ENCODE results near the gene NUAK2.

Gene NUAK2

GRCh38 chr1:205337481-205337880 is 15.9 kb upstream of the NUAK2 start:
- Histone ChIP-seq H3K4me1 (ENCODE audit: control insufficient read depth in 5 of 5, insufficient read depth in 5 of 5, low read length in 5 of 5) (no peaks in the 10 kb centered on the region), H3K4me3 (ENCODE audit: low read depth in 1 of 5, low read length in 5 of 5) (no peak overlapping the region), H3K27me3 (ENCODE audit: control insufficient read depth in 5 of 5, insufficient read depth in 4 of 5, low read length in 5 of 5) (peaks cover 0 to 10% (median 6%) of the 10 kb centered on the region in 5 donors), H3K9ac (ENCODE audit: low read length in 5 of 5) (peak overlapping the region in 1 of 5 donors; percentile 28), H3K9me3 (ENCODE audit: control insufficient read depth in 5 of 5, low read length in 5 of 5) (no peaks in the 10 kb centered on the region), H3K36me3 (ENCODE audit: control insufficient read depth in 5 of 5, insufficient read depth in 5 of 5, low read length in 5 of 5) (no peaks in the 10 kb centered on the region), H3K27ac (ENCODE audit: low read depth, low read length) (no peak overlapping the region)

- H3K4me3 ChIP-seq (ENCODE audit: low read depth in 1 of 5, low read length in 5 of 5): no peak overlapping the region
- no peaks in the 10 kb centered on the region for H3K36me3 ChIP-seq (ENCODE audit: control insufficient read depth in 5 of 5, insufficient read depth in 5 of 5, low read length in 5 of 5)
- H3K27ac ChIP-seq (ENCODE audit: low read depth, low read length): no peak overlapping the region
- no peak overlapping the region for H3K9ac ChIP-seq (ENCODE audit: low read length in 5 of 5)
- no peaks in the 10 kb centered on the region for H3K9me3 ChIP-seq (ENCODE audit: control insufficient read depth in 5 of 5, low read length in 5 of 5)
- no peaks in the 10 kb centered on the region for H3K4me1 ChIP-seq (ENCODE audit: control insufficient read depth in 5 of 5, insufficient read depth in 5 of 5, low read length in 5 of 5)
- peaks cover 0 to 7% (median 5%) of the 10 kb centered on the region in 5 donors for H3K27me3 ChIP-seq (ENCODE audit: control insufficient read depth in 5 of 5, insufficient read depth in 4 of 5, low read length in 5 of 5)
These were observed 14.1 kb upstream of the NUAK2 start for GRCh38 chr1:205335692-205336091.

GRCh38 chr1:205332015-205332791 is 10.7 kb upstream of the NUAK2 start:
- no peak overlapping the region for H3K27ac ChIP-seq (ENCODE audit: low read depth, low read length)
- H3K4me3 ChIP-seq (ENCODE audit: low read depth in 1 of 5, low read length in 5 of 5): no peak overlapping the region
- H3K4me1 ChIP-seq (ENCODE audit: control insufficient read depth in 5 of 5, insufficient read depth in 5 of 5, low read length in 5 of 5): peaks cover 0 to 8% (median 5%) of the 10 kb centered on the region in 5 donors
- peaks cover 0 to 3% (median 0%) of the 10 kb centered on the region in 5 donors for H3K27me3 ChIP-seq (ENCODE audit: control insufficient read depth in 5 of 5, insufficient read depth in 4 of 5, low read length in 5 of 5)
- no peaks in the 10 kb centered on the region for H3K36me3 ChIP-seq (ENCODE audit: control insufficient read depth in 5 of 5, insufficient read depth in 5 of 5, low read length in 5 of 5)
- no peaks in the 10 kb centered on the region for H3K9me3 ChIP-seq (ENCODE audit: control insufficient read depth in 5 of 5, low read length in 5 of 5)
- H3K9ac ChIP-seq (ENCODE audit: low read length in 5 of 5): no peak overlapping the region

GRCh38 chr1:205330150-205330549 is 8.6 kb upstream of the NUAK2 start:
- Histone ChIP-seq H3K4me1 (ENCODE audit: control insufficient read depth in 5 of 5, insufficient read depth in 5 of 5, low read length in 5 of 5) (peaks cover 0 to 8% (median 5%) of the 10 kb centered on the region in 5 donors), H3K4me3 (ENCODE audit: low read depth in 1 of 5, low read length in 5 of 5) (no peak overlapping the region), H3K9ac (ENCODE audit: low read length in 5 of 5) (no peak overlapping the region), H3K36me3 (ENCODE audit: control insufficient read depth in 5 of 5, insufficient read depth in 5 of 5, low read length in 5 of 5) (no peaks in the 10 kb centered on the region), H3K9me3 (ENCODE audit: control insufficient read depth in 5 of 5, low read length in 5 of 5) (no peaks in the 10 kb centered on the region), H3K27ac (ENCODE audit: low read depth, low read length) (no peak overlapping the region), H3K27me3 (ENCODE audit: control insufficient read depth in 5 of 5, insufficient read depth in 4 of 5, low read length in 5 of 5) (peaks cover 0 to 4% (median 3%) of the 10 kb centered on the region in 5 donors)

- no peak overlapping the region for H3K4me3 ChIP-seq (ENCODE audit: low read depth in 1 of 5, low read length in 5 of 5)
These were observed 8.2 kb upstream of the NUAK2 start for GRCh38 chr1:205329719-205330118.

GRCh38 chr1:205328476-205328875 is 6.9 kb upstream of the NUAK2 start:
- no peaks in the 10 kb centered on the region for H3K36me3 ChIP-seq (ENCODE audit: control insufficient read depth in 5 of 5, insufficient read depth in 5 of 5, low read length in 5 of 5)
- no peak overlapping the region for H3K9ac ChIP-seq (ENCODE audit: low read length in 5 of 5)
- no peaks in the 10 kb centered on the region for H3K9me3 ChIP-seq (ENCODE audit: control insufficient read depth in 5 of 5, low read length in 5 of 5)
- H3K4me3 ChIP-seq (ENCODE audit: low read depth in 1 of 5, low read length in 5 of 5): no peak overlapping the region
- peaks cover 0 to 4% (median 3%) of the 10 kb centered on the region in 5 donors for H3K27me3 ChIP-seq (ENCODE audit: control insufficient read depth in 5 of 5, insufficient read depth in 4 of 5, low read length in 5 of 5)
- H3K4me1 ChIP-seq (ENCODE audit: control insufficient read depth in 5 of 5, insufficient read depth in 5 of 5, low read length in 5 of 5): peaks cover 0 to 12% (median 5%) of the 10 kb centered on the region in 5 donors
- H3K27ac ChIP-seq (ENCODE audit: low read depth, low read length): no peak overlapping the region

More at GRCh38 chr1:205329719-205330118, 8.2 kb upstream of the NUAK2 start:
- Histone ChIP-seq H3K4me1 (ENCODE audit: control insufficient read depth in 5 of 5, insufficient read depth in 5 of 5, low read length in 5 of 5) (peaks cover 0 to 11% (median 5%) of the 10 kb centered on the region in 5 donors), H3K27me3 (ENCODE audit: control insufficient read depth in 5 of 5, insufficient read depth in 4 of 5, low read length in 5 of 5) (peaks cover 0 to 4% (median 3%) of the 10 kb centered on the region in 5 donors), H3K36me3 (ENCODE audit: control insufficient read depth in 5 of 5, insufficient read depth in 5 of 5, low read length in 5 of 5) (no peaks in the 10 kb centered on the region), H3K9me3 (ENCODE audit: control insufficient read depth in 5 of 5, low read length in 5 of 5) (no peaks in the 10 kb centered on the region), H3K27ac (ENCODE audit: low read depth, low read length) (no peak overlapping the region), H3K9ac (ENCODE audit: low read length in 5 of 5) (no peak overlapping the region)

GRCh38 chr1:205326812-205327466 is 5.4 kb upstream of the NUAK2 start:
- Histone ChIP-seq H3K27me3 (ENCODE audit: control insufficient read depth in 5 of 5, insufficient read depth in 4 of 5, low read length in 5 of 5) (peaks cover 0 to 4% (median 3%) of the 10 kb centered on the region in 5 donors), H3K4me3 (ENCODE audit: low read depth in 1 of 5, low read length in 5 of 5) (no peak overlapping the region), H3K9me3 (ENCODE audit: control insufficient read depth in 5 of 5, low read length in 5 of 5) (no peaks in the 10 kb centered on the region), H3K4me1 (ENCODE audit: control insufficient read depth in 5 of 5, insufficient read depth in 5 of 5, low read length in 5 of 5) (peaks cover 1 to 15% (median 8%) of the 10 kb centered on the region in 5 donors), H3K9ac (ENCODE audit: low read length in 5 of 5) (no peak overlapping the region), H3K27ac (ENCODE audit: low read depth, low read length) (no peak overlapping the region), H3K36me3 (ENCODE audit: control insufficient read depth in 5 of 5, insufficient read depth in 5 of 5, low read length in 5 of 5) (no peaks in the 10 kb centered on the region)

GRCh38 chr1:205325334-205325884 is 3.9 kb upstream of the NUAK2 start:
- no peaks in the 10 kb centered on the region for H3K9me3 ChIP-seq (ENCODE audit: control insufficient read depth in 5 of 5, low read length in 5 of 5)
- no peak overlapping the region for H3K4me3 ChIP-seq (ENCODE audit: low read depth in 1 of 5, low read length in 5 of 5)
- no peak overlapping the region for H3K9ac ChIP-seq (ENCODE audit: low read length in 5 of 5)
- H3K36me3 ChIP-seq (ENCODE audit: control insufficient read depth in 5 of 5, insufficient read depth in 5 of 5, low read length in 5 of 5): no peaks in the 10 kb centered on the region
- H3K27ac ChIP-seq (ENCODE audit: low read depth, low read length): no peak overlapping the region
- H3K27me3 ChIP-seq (ENCODE audit: control insufficient read depth in 5 of 5, insufficient read depth in 4 of 5, low read length in 5 of 5): peaks cover 0 to 4% (median 3%) of the 10 kb centered on the region in 5 donors
- peaks cover 3 to 30% (median 17%) of the 10 kb centered on the region in 5 donors for H3K4me1 ChIP-seq (ENCODE audit: control insufficient read depth in 5 of 5, insufficient read depth in 5 of 5, low read length in 5 of 5)

- Histone ChIP-seq H3K36me3 (ENCODE audit: control insufficient read depth in 5 of 5, insufficient read depth in 5 of 5, low read length in 5 of 5) (no peaks in the 10 kb centered on the region), H3K4me3 (ENCODE audit: low read depth in 1 of 5, low read length in 5 of 5) (no peak overlapping the region), H3K27ac (ENCODE audit: low read depth, low read length) (no peak overlapping the region), H3K9me3 (ENCODE audit: control insufficient read depth in 5 of 5, low read length in 5 of 5) (no peaks in the 10 kb centered on the region), H3K9ac (ENCODE audit: low read length in 5 of 5) (no peak overlapping the region), H3K27me3 (ENCODE audit: control insufficient read depth in 5 of 5, insufficient read depth in 4 of 5, low read length in 5 of 5) (peaks cover 0 to 4% (median 3%) of the 10 kb centered on the region in 5 donors), H3K4me1 (ENCODE audit: control insufficient read depth in 5 of 5, insufficient read depth in 5 of 5, low read length in 5 of 5) (peaks cover 3 to 33% (median 21%) of the 10 kb centered on the region in 5 donors)
These were observed 3.2 kb upstream of the NUAK2 start for GRCh38 chr1:205324781-205325180.

GRCh38 chr1:205323794-205324193 is 2.2 kb upstream of the NUAK2 start:
- H3K4me3 ChIP-seq (ENCODE audit: low read depth in 1 of 5, low read length in 5 of 5): no peak overlapping the region
- no peaks in the 10 kb centered on the region for H3K36me3 ChIP-seq (ENCODE audit: control insufficient read depth in 5 of 5, insufficient read depth in 5 of 5, low read length in 5 of 5)
- no peak overlapping the region for H3K9ac ChIP-seq (ENCODE audit: low read length in 5 of 5)
- peaks cover 0 to 4% (median 0%) of the 10 kb centered on the region in 5 donors for H3K27me3 ChIP-seq (ENCODE audit: control insufficient read depth in 5 of 5, insufficient read depth in 4 of 5, low read length in 5 of 5)
- H3K4me1 ChIP-seq (ENCODE audit: control insufficient read depth in 5 of 5, insufficient read depth in 5 of 5, low read length in 5 of 5): peaks cover 7 to 43% (median 31%) of the 10 kb centered on the region in 5 donors
- no peak overlapping the region for H3K27ac ChIP-seq (ENCODE audit: low read depth, low read length)
- H3K9me3 ChIP-seq (ENCODE audit: control insufficient read depth in 5 of 5, low read length in 5 of 5): no peaks in the 10 kb centered on the region
